ENCODE data around the gene CCL2. TPM values are rescaled to one million over a fixed set of nuclear protein-coding genes. Genes with fewer than 3 reads are reported as not detected.

Gene CCL2
- total RNA-seq, 1 donor from 2014 or later: 1.4 TPM

GRCh38 chr17:34285286-34285792 lies 30.3 kb downstream of the CCL2 start, which contains the start of gene CCL11:
Gene CCL11 (plus strand): TSS chr17:34285742. CDS start chr17:34285809, 67 bp downstream.
- peaks cover 3% of the 10 kb centered on the region for H3K27me3 Mint-ChIP-seq (ENCODE audit: unreplicated experiment)
- no peak for DNase-seq (ENCODE audit: low spot score)
- no peaks in the 10 kb centered on the region for H3K36me3 Mint-ChIP-seq (ENCODE audit: low read depth, unreplicated experiment)
- no peak within 1 kb of the TSS for H3K4me3 Mint-ChIP-seq (ENCODE audit: unreplicated experiment)
- TF ChIP-seq CTCF (IDR thresholded peaks at IDR 0.05; ENCODE audit: unreplicated experiment): no peak
- H3K27ac Mint-ChIP-seq (ENCODE audit: unreplicated experiment): no peak within 1 kb of the TSS
- no peaks in the 10 kb centered on the region for H3K4me1 Mint-ChIP-seq (ENCODE audit: unreplicated experiment)
- H3K9me3 Mint-ChIP-seq (ENCODE audit: unreplicated experiment): no peaks in the 10 kb centered on the region

- Mint-ChIP-seq H3K27me3 (ENCODE audit: unreplicated experiment) (peaks cover 3% of the 10 kb centered on the region), H3K4me1 (ENCODE audit: unreplicated experiment) (no peaks in the 10 kb centered on the region), H3K9me3 (ENCODE audit: unreplicated experiment) (no peaks in the 10 kb centered on the region), H3K27ac (ENCODE audit: unreplicated experiment) (no peak overlapping the region), H3K4me3 (ENCODE audit: unreplicated experiment) (no peak overlapping the region), H3K36me3 (ENCODE audit: low read depth, unreplicated experiment) (no peaks in the 10 kb centered on the region)
- TF ChIP-seq CTCF (IDR thresholded peaks at IDR 0.05; ENCODE audit: unreplicated experiment): no peak
- DNase-seq (ENCODE audit: low spot score): no peak
These were observed 32.8 kb downstream of the CCL2 start for GRCh38 chr17:34287875-34288274.

GRCh38 chr17:34290586-34290985 lies 35.5 kb downstream of the CCL2 start:
- Mint-ChIP-seq H3K4me3 (ENCODE audit: unreplicated experiment) (no peak overlapping the region), H3K9me3 (ENCODE audit: unreplicated experiment) (no peaks in the 10 kb centered on the region), H3K27ac (ENCODE audit: unreplicated experiment) (no peak overlapping the region), H3K27me3 (ENCODE audit: unreplicated experiment) (peaks cover 3% of the 10 kb centered on the region), H3K4me1 (ENCODE audit: unreplicated experiment) (no peaks in the 10 kb centered on the region), H3K36me3 (ENCODE audit: low read depth, unreplicated experiment) (no peaks in the 10 kb centered on the region)
- DNase-seq (ENCODE audit: low spot score): no peak
- no peak for TF ChIP-seq CTCF (IDR thresholded peaks at IDR 0.05; ENCODE audit: unreplicated experiment)

- Mint-ChIP-seq H3K27me3 (ENCODE audit: unreplicated experiment) (peaks cover 3% of the 10 kb centered on the region), H3K9me3 (ENCODE audit: unreplicated experiment) (no peaks in the 10 kb centered on the region), H3K27ac (ENCODE audit: unreplicated experiment) (no peak overlapping the region), H3K4me1 (ENCODE audit: unreplicated experiment) (no peaks in the 10 kb centered on the region), H3K36me3 (ENCODE audit: low read depth, unreplicated experiment) (no peaks in the 10 kb centered on the region), H3K4me3 (ENCODE audit: unreplicated experiment) (no peak overlapping the region)
- no peak for DNase-seq (ENCODE audit: low spot score)
- no peak for TF ChIP-seq CTCF (IDR thresholded peaks at IDR 0.05; ENCODE audit: unreplicated experiment)
These were observed 36.8 kb downstream of the CCL2 start for GRCh38 chr17:34291721-34292348.

GRCh38 chr17:34299027-34299426 lies 43.9 kb downstream of the CCL2 start:
- Mint-ChIP-seq H3K4me3 (ENCODE audit: unreplicated experiment) (no peak overlapping the region), H3K9me3 (ENCODE audit: unreplicated experiment) (no peaks in the 10 kb centered on the region), H3K27ac (ENCODE audit: unreplicated experiment) (no peak overlapping the region), H3K27me3 (ENCODE audit: unreplicated experiment) (no peaks in the 10 kb centered on the region), H3K4me1 (ENCODE audit: unreplicated experiment) (peaks cover 22% of the 10 kb centered on the region), H3K36me3 (ENCODE audit: low read depth, unreplicated experiment) (no peaks in the 10 kb centered on the region)
- no peak for DNase-seq (ENCODE audit: low spot score)
- TF ChIP-seq CTCF (IDR thresholded peaks at IDR 0.05; ENCODE audit: unreplicated experiment): no peak

All from endothelial cell (in vitro differentiated cells).